OCI-LY1 (cell line): Measurements from ENCODE around the gene AMBRA1.

Source experiments
- CTCF ChIP-seq: fragments of 200-600 bp; sonication (generic), shearing (Covaris generic); IDR thresholded peaks from 2 replicates; pipeline ENCODE4 v1.5.1; 2017; ENCODE audit warnings: mild to moderate bottlenecking, antibody characterized with exemption, low read length, moderate library complexity, mixed read lengths
- EZH2 ChIP-seq: fragments of 200-600 bp; sonication (generic), shearing (Covaris generic); IDR thresholded peaks from 2 replicates; pipeline ENCODE4 v1.8.0; 2017; ENCODE audit warnings: borderline replicate concordance, mixed run types, mild to moderate bottlenecking, antibody characterized with exemption, low read length, moderate library complexity, mixed read lengths

GRCh38 chr11:46418751-46419150 is 175.1 kb downstream of the AMBRA1 start:
- TF ChIP-seq CTCF (no peak), EZH2 (no peak)
